ENCODE data around the gene RAB5IF. TPM values are rescaled to one million over a fixed set of nuclear protein-coding genes. Genes with fewer than 3 reads are reported as not detected.
A peak's percentile ranks its signal among the peaks of the same experiment; 100 is the strongest.

Gene RAB5IF
- total and polyA plus RNA-seq, 9 of the 15 experiments (the other 6 are each of a cell fraction or from before 2014, with no cell fraction given), result 26.5 to 198 (median 134) TPM

DNA sequence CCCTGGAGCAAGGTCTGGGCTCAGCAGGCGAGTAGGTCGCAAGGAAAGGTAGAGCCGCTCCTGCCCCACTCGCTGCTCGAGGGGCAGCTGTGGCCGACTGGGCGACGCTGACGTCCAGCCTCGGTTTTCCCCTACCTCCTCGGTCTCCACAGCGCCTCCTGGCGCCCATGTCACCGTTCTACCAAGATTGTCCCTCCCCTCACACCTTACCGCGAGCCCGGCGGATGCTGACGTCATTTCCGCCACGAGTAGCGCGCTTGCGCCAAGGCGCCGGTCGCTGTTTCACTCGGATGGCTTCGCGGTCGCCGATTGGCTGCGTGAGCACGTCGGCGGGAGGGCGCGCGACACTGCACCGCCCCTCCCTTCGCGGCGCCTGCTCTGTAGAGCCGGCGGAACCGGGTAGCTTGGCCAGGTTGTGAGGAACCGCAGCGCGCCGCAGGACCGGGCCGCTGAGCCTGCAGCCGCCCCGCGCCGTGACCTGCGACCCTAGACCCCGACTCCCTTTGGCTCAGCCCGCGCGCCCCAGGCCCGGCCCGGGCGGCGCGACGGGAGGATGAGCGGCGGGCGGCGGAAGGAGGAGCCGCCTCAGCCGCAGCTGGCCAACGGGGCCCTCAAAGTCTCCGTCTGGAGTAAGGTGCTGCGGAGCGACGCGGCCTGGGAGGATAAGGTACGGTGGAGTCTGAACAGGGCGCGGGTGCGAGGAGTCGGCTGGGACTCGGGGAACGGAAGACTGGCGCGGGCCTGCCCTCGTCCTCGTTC, at the start of gene RAB5IF (continued):
- TF ChIP-seq ZBTB7A (IDR thresholded peaks at IDR 0.05; ENCODE audit: borderline replicate concordance, control insufficient read depth, low read depth, low read length), result peak; percentile 46; the same call in 1 of the 2 replicates
- TF ChIP-seq PHB (CRISPR knock-in tag; IDR thresholded peaks at IDR 0.05), result no peak
- TF ChIP-seq NELFE (IDR thresholded peaks at IDR 0.05; ENCODE audit: insufficient read depth, insufficient read length), result no peak
- TF ChIP-seq, protein P1, sequence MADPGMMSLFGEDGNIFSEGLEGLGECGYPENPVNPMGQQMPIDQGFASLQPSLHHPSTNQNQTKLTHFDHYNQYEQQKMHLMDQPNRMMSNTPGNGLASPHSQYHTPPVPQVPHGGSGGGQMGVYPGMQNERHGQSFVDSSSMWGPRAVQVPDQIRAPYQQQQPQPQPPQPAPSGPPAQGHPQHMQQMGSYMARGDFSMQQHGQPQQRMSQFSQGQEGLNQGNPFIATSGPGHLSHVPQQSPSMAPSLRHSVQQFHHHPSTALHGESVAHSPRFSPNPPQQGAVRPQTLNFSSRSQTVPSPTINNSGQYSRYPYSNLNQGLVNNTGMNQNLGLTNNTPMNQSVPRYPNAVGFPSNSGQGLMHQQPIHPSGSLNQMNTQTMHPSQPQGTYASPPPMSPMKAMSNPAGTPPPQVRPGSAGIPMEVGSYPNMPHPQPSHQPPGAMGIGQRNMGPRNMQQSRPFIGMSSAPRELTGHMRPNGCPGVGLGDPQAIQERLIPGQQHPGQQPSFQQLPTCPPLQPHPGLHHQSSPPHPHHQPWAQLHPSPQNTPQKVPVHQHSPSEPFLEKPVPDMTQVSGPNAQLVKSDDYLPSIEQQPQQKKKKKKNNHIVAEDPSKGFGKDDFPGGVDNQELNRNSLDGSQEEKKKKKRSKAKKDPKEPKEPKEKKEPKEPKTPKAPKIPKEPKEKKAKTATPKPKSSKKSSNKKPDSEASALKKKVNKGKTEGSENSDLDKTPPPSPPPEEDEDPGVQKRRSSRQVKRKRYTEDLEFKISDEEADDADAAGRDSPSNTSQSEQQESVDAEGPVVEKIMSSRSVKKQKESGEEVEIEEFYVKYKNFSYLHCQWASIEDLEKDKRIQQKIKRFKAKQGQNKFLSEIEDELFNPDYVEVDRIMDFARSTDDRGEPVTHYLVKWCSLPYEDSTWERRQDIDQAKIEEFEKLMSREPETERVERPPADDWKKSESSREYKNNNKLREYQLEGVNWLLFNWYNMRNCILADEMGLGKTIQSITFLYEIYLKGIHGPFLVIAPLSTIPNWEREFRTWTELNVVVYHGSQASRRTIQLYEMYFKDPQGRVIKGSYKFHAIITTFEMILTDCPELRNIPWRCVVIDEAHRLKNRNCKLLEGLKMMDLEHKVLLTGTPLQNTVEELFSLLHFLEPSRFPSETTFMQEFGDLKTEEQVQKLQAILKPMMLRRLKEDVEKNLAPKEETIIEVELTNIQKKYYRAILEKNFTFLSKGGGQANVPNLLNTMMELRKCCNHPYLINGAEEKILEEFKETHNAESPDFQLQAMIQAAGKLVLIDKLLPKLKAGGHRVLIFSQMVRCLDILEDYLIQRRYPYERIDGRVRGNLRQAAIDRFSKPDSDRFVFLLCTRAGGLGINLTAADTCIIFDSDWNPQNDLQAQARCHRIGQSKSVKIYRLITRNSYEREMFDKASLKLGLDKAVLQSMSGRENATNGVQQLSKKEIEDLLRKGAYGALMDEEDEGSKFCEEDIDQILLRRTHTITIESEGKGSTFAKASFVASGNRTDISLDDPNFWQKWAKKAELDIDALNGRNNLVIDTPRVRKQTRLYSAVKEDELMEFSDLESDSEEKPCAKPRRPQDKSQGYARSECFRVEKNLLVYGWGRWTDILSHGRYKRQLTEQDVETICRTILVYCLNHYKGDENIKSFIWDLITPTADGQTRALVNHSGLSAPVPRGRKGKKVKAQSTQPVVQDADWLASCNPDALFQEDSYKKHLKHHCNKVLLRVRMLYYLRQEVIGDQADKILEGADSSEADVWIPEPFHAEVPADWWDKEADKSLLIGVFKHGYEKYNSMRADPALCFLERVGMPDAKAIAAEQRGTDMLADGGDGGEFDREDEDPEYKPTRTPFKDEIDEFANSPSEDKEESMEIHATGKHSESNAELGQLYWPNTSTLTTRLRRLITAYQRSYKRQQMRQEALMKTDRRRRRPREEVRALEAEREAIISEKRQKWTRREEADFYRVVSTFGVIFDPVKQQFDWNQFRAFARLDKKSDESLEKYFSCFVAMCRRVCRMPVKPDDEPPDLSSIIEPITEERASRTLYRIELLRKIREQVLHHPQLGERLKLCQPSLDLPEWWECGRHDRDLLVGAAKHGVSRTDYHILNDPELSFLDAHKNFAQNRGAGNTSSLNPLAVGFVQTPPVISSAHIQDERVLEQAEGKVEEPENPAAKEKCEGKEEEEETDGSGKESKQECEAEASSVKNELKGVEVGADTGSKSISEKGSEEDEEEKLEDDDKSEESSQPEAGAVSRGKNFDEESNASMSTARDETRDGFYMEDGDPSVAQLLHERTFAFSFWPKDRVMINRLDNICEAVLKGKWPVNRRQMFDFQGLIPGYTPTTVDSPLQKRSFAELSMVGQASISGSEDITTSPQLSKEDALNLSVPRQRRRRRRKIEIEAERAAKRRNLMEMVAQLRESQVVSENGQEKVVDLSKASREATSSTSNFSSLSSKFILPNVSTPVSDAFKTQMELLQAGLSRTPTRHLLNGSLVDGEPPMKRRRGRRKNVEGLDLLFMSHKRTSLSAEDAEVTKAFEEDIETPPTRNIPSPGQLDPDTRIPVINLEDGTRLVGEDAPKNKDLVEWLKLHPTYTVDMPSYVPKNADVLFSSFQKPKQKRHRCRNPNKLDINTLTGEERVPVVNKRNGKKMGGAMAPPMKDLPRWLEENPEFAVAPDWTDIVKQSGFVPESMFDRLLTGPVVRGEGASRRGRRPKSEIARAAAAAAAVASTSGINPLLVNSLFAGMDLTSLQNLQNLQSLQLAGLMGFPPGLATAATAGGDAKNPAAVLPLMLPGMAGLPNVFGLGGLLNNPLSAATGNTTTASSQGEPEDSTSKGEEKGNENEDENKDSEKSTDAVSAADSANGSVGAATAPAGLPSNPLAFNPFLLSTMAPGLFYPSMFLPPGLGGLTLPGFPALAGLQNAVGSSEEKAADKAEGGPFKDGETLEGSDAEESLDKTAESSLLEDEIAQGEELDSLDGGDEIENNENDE (IDR thresholded peaks at IDR 0.05; ENCODE audit: low read depth, low read length), result no peak
- TF ChIP-seq ZNF77 (CRISPR knock-in tag; IDR thresholded peaks at IDR 0.05), result no peak
- TF ChIP-seq TBP (optimal IDR thresholded peaks at IDR 0.05; ENCODE audit: low read depth, low read length), result peak; percentile 95
- 0 out of 2 replicates have a peak, but pooled peaks have one; percentile 24 for TF ChIP-seq HDAC8 (tag; IDR thresholded peaks at IDR 0.05)
- no peak for TF ChIP-seq MAFG (tag; conservative IDR thresholded peaks at IDR 0.05)
- TF ChIP-seq, protein P2, sequence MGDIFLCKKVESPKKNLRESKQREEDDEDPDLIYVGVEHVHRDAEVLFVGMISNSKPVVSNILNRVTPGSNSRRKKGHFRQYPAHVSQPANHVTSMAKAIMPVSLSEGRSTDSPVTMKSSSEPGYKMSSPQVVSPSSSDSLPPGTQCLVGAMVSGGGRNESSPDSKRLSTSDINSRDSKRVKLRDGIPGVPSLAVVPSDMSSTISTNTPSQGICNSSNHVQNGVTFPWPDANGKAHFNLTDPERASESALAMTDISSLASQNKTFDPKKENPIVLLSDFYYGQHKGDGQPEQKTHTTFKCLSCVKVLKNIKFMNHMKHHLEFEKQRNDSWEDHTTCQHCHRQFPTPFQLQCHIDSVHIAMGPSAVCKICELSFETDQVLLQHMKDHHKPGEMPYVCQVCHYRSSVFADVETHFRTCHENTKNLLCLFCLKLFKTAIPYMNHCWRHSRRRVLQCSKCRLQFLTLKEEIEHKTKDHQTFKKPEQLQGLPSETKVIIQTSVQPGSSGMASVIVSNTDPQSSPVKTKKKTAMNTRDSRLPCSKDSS (IDR thresholded peaks at IDR 0.05; ENCODE audit: low read depth, partially characterized antibody), result no peak
- no peak for TF ChIP-seq ELF2 (CRISPR knock-in tag; IDR thresholded peaks at IDR 0.05)
- no peak for TF ChIP-seq CHD1 (IDR thresholded peaks at IDR 0.05; ENCODE audit: low read length)
- no peak for TF ChIP-seq ILK (tag; IDR thresholded peaks at IDR 0.05; ENCODE audit: borderline replicate concordance, low read depth)
- peak; percentile 84 for TF ChIP-seq ZNF584 (CRISPR knock-in tag; IDR thresholded peaks at IDR 0.05; ENCODE audit: low read depth)

Data from K562 (cell line).